ENCODE data around the gene MOSPD2.

Gene MOSPD2

GRCh38 chrX:14872851-14873675 lies at the start of gene MOSPD2, which contains the start of gene FANCB:
TSS of gene MOSPD2 (plus strand) at chrX:14873421. CDS start at chrX:14873529, 108 bp downstream.
TSS of gene FANCB (minus strand) at chrX:14873069. CDS start at chrX:14865510, 7,559 bp downstream.
- peak within 1 kb of the TSS; percentile 90 for H2AFZ ChIP-seq

GRCh38 chrX:14825851-14826250 lies 47.4 kb upstream of the MOSPD2 start:
- H3K9ac ChIP-seq, result no peak overlapping the region
- H3K27me3 ChIP-seq (ENCODE audit: control insufficient read depth, insufficient read depth, low read length), result no peaks in the 10 kb centered on the region
- H3K9me3 ChIP-seq (ENCODE audit: control insufficient read depth, low read length), result no peaks in the 10 kb centered on the region
- no peak overlapping the region for H3K4me3 ChIP-seq (ENCODE audit: low read depth, low read length)
- H3K27ac ChIP-seq, result no peak overlapping the region
- no peak overlapping the region for H3K4me2 ChIP-seq (ENCODE audit: low read length)
- H3K36me3 ChIP-seq (ENCODE audit: control insufficient read depth, insufficient read depth, low read length), result no peaks in the 10 kb centered on the region
- TF ChIP-seq CTCF (IDR thresholded peaks at IDR 0.05), result no peak
- H2AFZ ChIP-seq, result no peak overlapping the region
- no peaks in the 10 kb centered on the region for H3K79me2 ChIP-seq
- H3K4me1 ChIP-seq, result no peaks in the 10 kb centered on the region

More at GRCh38 chrX:14872851-14873675, at the start of gene MOSPD2, which contains the start of gene FANCB:
- H3K27ac ChIP-seq, result peak within 1 kb of the TSS; percentile 72
- TF ChIP-seq CTCF (IDR thresholded peaks at IDR 0.05), result no peak
- H3K4me2 ChIP-seq (ENCODE audit: low read length), result peak within 1 kb of the TSS; percentile 80
- peak within 1 kb of the TSS; percentile 78 for H3K4me3 ChIP-seq (ENCODE audit: low read depth, low read length)
- peak within 1 kb of the TSS; percentile 67 for H3K9ac ChIP-seq
- no peaks in the 10 kb centered on the region for H3K4me1 ChIP-seq
- no peaks in the 10 kb centered on the region for H3K79me2 ChIP-seq
- H3K9me3 ChIP-seq (ENCODE audit: control insufficient read depth, low read length), result no peaks in the 10 kb centered on the region
- no peaks in the 10 kb centered on the region for H3K27me3 ChIP-seq (ENCODE audit: control insufficient read depth, insufficient read depth, low read length)
- no peaks in the 10 kb centered on the region for H3K36me3 ChIP-seq (ENCODE audit: control insufficient read depth, insufficient read depth, low read length)

GRCh38 chrX:14826319-14826718 lies 46.9 kb upstream of the MOSPD2 start:
- H3K9me3 ChIP-seq (ENCODE audit: control insufficient read depth, low read length), result no peaks in the 10 kb centered on the region
- no peak overlapping the region for H3K4me3 ChIP-seq (ENCODE audit: low read depth, low read length)
- H3K27me3 ChIP-seq (ENCODE audit: control insufficient read depth, insufficient read depth, low read length), result no peaks in the 10 kb centered on the region
- no peaks in the 10 kb centered on the region for H3K36me3 ChIP-seq (ENCODE audit: control insufficient read depth, insufficient read depth, low read length)
- H3K4me1 ChIP-seq, result no peaks in the 10 kb centered on the region
- H3K27ac ChIP-seq, result no peak overlapping the region
- H3K79me2 ChIP-seq, result no peaks in the 10 kb centered on the region
- H3K9ac ChIP-seq, result no peak overlapping the region
- TF ChIP-seq CTCF (IDR thresholded peaks at IDR 0.05), result no peak
- H2AFZ ChIP-seq, result no peak overlapping the region
- no peak overlapping the region for H3K4me2 ChIP-seq (ENCODE audit: low read length)

- Histone ChIP-seq H3K36me3 (ENCODE audit: control insufficient read depth, insufficient read depth, low read length) (no peaks in the 10 kb centered on the region), H3K9me3 (ENCODE audit: control insufficient read depth, low read length) (no peaks in the 10 kb centered on the region), H3K79me2 (no peaks in the 10 kb centered on the region), H3K4me3 (ENCODE audit: low read depth, low read length) (no peak overlapping the region), H3K4me1 (no peaks in the 10 kb centered on the region), H3K27me3 (ENCODE audit: control insufficient read depth, insufficient read depth, low read length) (no peaks in the 10 kb centered on the region), H3K4me2 (ENCODE audit: low read length) (no peak overlapping the region), H2AFZ (no peak overlapping the region), H3K9ac (no peak overlapping the region), H3K27ac (no peak overlapping the region)
- TF ChIP-seq CTCF (IDR thresholded peaks at IDR 0.05), result no peak
These were observed 43.6 kb upstream of the MOSPD2 start for GRCh38 chrX:14829643-14830042.
